ENCODE data around the gene AATF.

DNA sequence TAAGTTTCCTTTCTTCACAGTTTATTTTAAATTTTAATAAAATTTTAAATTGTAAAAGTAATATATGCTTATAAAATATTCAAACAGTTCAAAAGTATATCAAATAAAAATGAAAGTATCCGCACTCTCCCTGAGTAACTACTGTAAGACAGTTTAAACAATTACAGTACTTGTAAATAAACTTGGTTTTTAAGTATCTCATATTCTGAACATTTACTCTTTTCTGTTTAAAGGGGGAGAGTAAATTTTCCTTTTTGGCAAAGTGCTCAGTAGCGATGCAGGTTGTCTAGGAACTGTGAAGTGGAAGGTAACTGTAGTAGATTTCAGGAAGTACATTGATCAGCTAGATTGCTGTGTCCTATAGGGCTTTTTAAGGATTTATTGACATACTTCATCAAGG is 28.8 kb downstream of the AATF start:
- TF ChIP-seq, protein P1, sequence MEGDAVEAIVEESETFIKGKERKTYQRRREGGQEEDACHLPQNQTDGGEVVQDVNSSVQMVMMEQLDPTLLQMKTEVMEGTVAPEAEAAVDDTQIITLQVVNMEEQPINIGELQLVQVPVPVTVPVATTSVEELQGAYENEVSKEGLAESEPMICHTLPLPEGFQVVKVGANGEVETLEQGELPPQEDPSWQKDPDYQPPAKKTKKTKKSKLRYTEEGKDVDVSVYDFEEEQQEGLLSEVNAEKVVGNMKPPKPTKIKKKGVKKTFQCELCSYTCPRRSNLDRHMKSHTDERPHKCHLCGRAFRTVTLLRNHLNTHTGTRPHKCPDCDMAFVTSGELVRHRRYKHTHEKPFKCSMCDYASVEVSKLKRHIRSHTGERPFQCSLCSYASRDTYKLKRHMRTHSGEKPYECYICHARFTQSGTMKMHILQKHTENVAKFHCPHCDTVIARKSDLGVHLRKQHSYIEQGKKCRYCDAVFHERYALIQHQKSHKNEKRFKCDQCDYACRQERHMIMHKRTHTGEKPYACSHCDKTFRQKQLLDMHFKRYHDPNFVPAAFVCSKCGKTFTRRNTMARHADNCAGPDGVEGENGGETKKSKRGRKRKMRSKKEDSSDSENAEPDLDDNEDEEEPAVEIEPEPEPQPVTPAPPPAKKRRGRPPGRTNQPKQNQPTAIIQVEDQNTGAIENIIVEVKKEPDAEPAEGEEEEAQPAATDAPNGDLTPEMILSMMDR (IDR thresholded peaks at IDR 0.05; ENCODE audit: poor library complexity): no peak
- no peak for TF ChIP-seq EZH2 (IDR thresholded peaks at IDR 0.05; ENCODE audit: borderline replicate concordance)

Measured in hepatocyte (in vitro differentiated cells).